Activated CD8-positive, alpha-beta T cell treated with anti-CD3 and anti-CD28 coated beads, Interleukin-2, amount 10 ng/mL, durations not matched to agents 7 days and 5 days (primary cell): ENCODE data around the gene ADO. TPM values are rescaled to one million over a fixed set of nuclear protein-coding genes. Genes with fewer than 3 reads are reported as not detected.

ENCODE experiments used
- ATAC-seq: fragments of 150-1000 bp; cut with Tn5 transposase; one replicate; pipeline ENCODE4 v1.10.0; 2021; ENCODE audit warnings: moderate library complexity
- CTCF ChIA-PET: fragments of 350-600 bp; sonication (Branson Sonifier 250); formaldehyde crosslinking; loops from one replicate; lab custom pipeline; 2021; ENCODE audit warnings: antibody characterized with exemption; lab: Charles Lee
- POLR2A ChIA-PET: fragments of 350-600 bp; sonication (Branson Sonifier 250); formaldehyde crosslinking; loops from one replicate; lab custom pipeline; 2021; ENCODE audit warnings: antibody characterized with exemption; lab: Charles Lee
- DNase-seq: peaks from one replicate; pipeline ENCODE4 v3.0.0-alpha.2; 2020
- H3K27ac Mint-ChIP-seq: one replicate; pipeline ENCODE4 v1.8.0; 2021; ENCODE audit warnings: mild to moderate bottlenecking, mixed read lengths
- H3K27me3 Mint-ChIP-seq: one replicate; pipeline ENCODE4 v1.8.0; 2021; ENCODE audit warnings: low read depth, mixed read lengths
- H3K36me3 Mint-ChIP-seq: one replicate; pipeline ENCODE4 v1.8.0; 2021; ENCODE audit warnings: low read depth, mixed read lengths
- H3K4me1 Mint-ChIP-seq: one replicate; pipeline ENCODE4 v1.8.0; 2021; ENCODE audit warnings: low read depth, mixed read lengths
- H3K4me3 Mint-ChIP-seq: one replicate; pipeline ENCODE4 v1.8.0; 2021; ENCODE audit warnings: mild to moderate bottlenecking, mixed read lengths
- H3K9me3 Mint-ChIP-seq: one replicate; pipeline ENCODE4 v1.8.0; 2022; ENCODE audit warnings: mixed read lengths; ENCODE audit not compliant: insufficient read depth
- total RNA-seq, 2 experiments: library from RNA; stranded (reverse); gene quantifications; one replicate each; pipeline ENCODE4 v1.2.3, GENCODE V29; 2021

ADO gene
- total RNA-seq, 2 experiments from 2014 or later: 22.2 to 22.6 TPM

- Mint-ChIP-seq H3K4me3 (peak overlapping the region; percentile 88), H3K27me3 (peaks cover 52% of the 10 kb centered on the region), H3K36me3 (no peaks in the 10 kb centered on the region), H3K27ac (no peak overlapping the region), H3K9me3 (no peaks in the 10 kb centered on the region), H3K4me1 (peaks cover 42% of the 10 kb centered on the region)
- ChIA-PET POLR2A (interaction anchor here (0.9 to 6.0 kb wide), 5 partner anchors 12 to 314 kb away, joined by 4 to 36 read pairs (median 26); partner anchors contain the start of genes ADO and NRBF2), CTCF (interaction anchor here (0.7 to 5.8 kb wide), 34 partner anchors 11 to 902 kb away, joined by 3 to 98 read pairs (median 6); partner anchors contain the start of gene ADO)
- DNase-seq: peak; percentile 44
- ATAC-seq: no peak
These were observed 14.0 kb downstream of the ADO start for GRCh38 chr10:62818426-62819011.

- H3K27me3 Mint-ChIP-seq: peaks cover 45% of the 10 kb centered on the region
- DNase-seq: no peak
- no peak for ATAC-seq
- H3K4me1 Mint-ChIP-seq: peaks cover 35% of the 10 kb centered on the region
- H3K9me3 Mint-ChIP-seq: no peaks in the 10 kb centered on the region
- H3K36me3 Mint-ChIP-seq: no peaks in the 10 kb centered on the region
- H3K4me3 Mint-ChIP-seq: peak overlapping the region; percentile 28
- ChIA-PET CTCF (interaction anchor here (1.1 to 5.8 kb wide), 18 partner anchors 14 to 898 kb away, joined by 3 to 98 read pairs (median 6); partner anchors contain the start of gene ADO), POLR2A (interaction anchor here (0.6 to 6.0 kb wide), 3 partner anchors 13 to 182 kb away, joined by 3 to 36 read pairs (median 26); partner anchors contain the start of gene ADO)
- no peak overlapping the region for H3K27ac Mint-ChIP-seq
These were observed 14.8 kb downstream of the ADO start for GRCh38 chr10:62819141-62819920.

- no peaks in the 10 kb centered on the region for H3K9me3 Mint-ChIP-seq
- no peaks in the 10 kb centered on the region for H3K36me3 Mint-ChIP-seq
- peaks cover 25% of the 10 kb centered on the region for H3K4me1 Mint-ChIP-seq
- DNase-seq (no peak), ATAC-seq (no peak)
- no peak overlapping the region for H3K27ac Mint-ChIP-seq
- H3K4me3 Mint-ChIP-seq: no peak overlapping the region
- peaks cover 38% of the 10 kb centered on the region for H3K27me3 Mint-ChIP-seq
- POLR2A ChIA-PET: no interaction called here
- CTCF ChIA-PET: interaction anchor here (4.9 kb wide), 1 partner anchor 210 kb away, joined by 98 read pairs; no protein-coding TSS in a partner anchor
These were observed 16.1 kb downstream of the ADO start for GRCh38 chr10:62820586-62820985.

DNA sequence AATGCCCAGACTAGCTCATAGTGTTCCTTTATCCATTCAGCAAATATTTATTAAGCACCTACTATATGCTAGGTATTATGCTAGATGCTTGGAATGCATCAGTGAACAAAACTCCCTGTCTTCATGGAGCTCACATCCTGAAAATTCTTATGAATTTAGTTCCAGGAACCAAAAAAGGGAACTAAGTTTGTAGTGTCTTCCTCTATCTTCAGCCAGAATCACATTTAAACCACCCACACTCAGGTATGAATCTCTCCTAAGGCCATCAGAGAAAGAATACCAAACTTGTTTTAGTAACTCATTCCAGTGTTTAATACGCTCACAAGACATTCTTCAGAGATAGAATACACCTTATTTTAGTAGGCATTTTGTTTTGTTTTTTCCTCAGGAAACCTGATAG, 21.8 kb downstream of the ADO start:
- ChIA-PET CTCF (interaction anchor here (1.3 kb wide), 1 partner anchor 11 kb away, joined by 3 read pairs; no protein-coding TSS in a partner anchor), POLR2A (no interaction called here)
- H3K9me3 Mint-ChIP-seq: no peaks in the 10 kb centered on the region
- no peak overlapping the region for H3K4me3 Mint-ChIP-seq
- H3K27me3 Mint-ChIP-seq: peaks cover 3% of the 10 kb centered on the region
- no peaks in the 10 kb centered on the region for H3K36me3 Mint-ChIP-seq
- ATAC-seq: no peak
- H3K4me1 Mint-ChIP-seq: no peaks in the 10 kb centered on the region
- H3K27ac Mint-ChIP-seq: no peak overlapping the region
- no peak for DNase-seq

- no peak for ATAC-seq
- DNase-seq: no peak
- H3K4me1 Mint-ChIP-seq: no peaks in the 10 kb centered on the region
- no peaks in the 10 kb centered on the region for H3K9me3 Mint-ChIP-seq
- CTCF ChIA-PET: interaction anchor here (1.2 to 2.6 kb wide), 2 partner anchors 12 to 219 kb away, joined by 3 to 9 read pairs; no protein-coding TSS in a partner anchor
- H3K27me3 Mint-ChIP-seq: peaks cover 2% of the 10 kb centered on the region
- no peak overlapping the region for H3K27ac Mint-ChIP-seq
- no peak overlapping the region for H3K4me3 Mint-ChIP-seq
- no peaks in the 10 kb centered on the region for H3K36me3 Mint-ChIP-seq
- POLR2A ChIA-PET: no interaction called here
These were observed 25.1 kb downstream of the ADO start for GRCh38 chr10:62829622-62830021.

DNA sequence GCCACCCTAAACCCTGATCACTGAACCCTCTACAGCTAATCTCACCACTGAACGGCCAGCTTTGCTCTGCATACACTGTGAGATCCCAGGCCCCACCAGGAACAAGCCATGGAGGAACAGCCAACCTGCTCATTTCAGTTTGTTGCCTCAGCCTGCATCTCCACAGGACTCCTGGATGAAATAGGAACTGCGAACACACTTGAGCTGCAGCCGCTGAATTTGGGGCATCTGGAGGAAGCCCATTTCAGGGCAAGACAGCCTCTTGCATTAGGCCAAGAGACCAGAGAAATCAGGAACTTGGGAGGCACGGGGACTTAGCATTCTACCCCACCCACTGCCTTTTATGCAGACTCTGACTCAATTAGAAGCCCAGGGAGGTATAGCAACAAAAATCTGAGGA, 26.2 kb downstream of the ADO start:
- no peak overlapping the region for H3K27ac Mint-ChIP-seq
- no peak for DNase-seq
- no peak overlapping the region for H3K4me3 Mint-ChIP-seq
- no peak for ATAC-seq
- CTCF ChIA-PET: interaction anchor here (1.2 to 1.5 kb wide), 3 partner anchors 9 to 327 kb away, joined by 3 to 5 read pairs (median 4); no protein-coding TSS in a partner anchor
- H3K36me3 Mint-ChIP-seq: no peaks in the 10 kb centered on the region
- no peaks in the 10 kb centered on the region for H3K9me3 Mint-ChIP-seq
- POLR2A ChIA-PET: no interaction called here
- peaks cover 2% of the 10 kb centered on the region for H3K27me3 Mint-ChIP-seq
- H3K4me1 Mint-ChIP-seq: no peaks in the 10 kb centered on the region

DNA sequence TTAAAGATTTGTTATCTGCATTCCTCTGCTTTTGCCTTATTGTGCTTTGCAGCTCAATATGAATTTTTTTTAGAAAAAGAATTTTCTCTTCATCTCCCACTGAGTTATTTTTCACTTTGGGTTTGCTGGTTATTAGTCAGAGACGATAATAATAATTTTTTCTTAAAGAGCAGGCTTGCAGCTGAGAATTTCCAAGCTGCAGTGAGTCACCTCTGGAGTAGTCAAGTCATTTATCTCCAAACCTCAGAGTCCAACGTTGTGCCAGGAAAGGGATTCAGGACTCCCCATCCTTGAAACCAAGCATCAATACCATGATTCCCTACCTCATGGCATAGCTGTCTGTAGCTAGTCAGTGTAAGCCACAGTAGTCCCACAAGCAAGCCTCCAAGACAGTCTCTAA, 26.8 kb downstream of the ADO start:
- ATAC-seq (no peak), DNase-seq (no peak)
- Mint-ChIP-seq H3K9me3 (no peaks in the 10 kb centered on the region), H3K4me3 (no peak overlapping the region), H3K36me3 (no peaks in the 10 kb centered on the region), H3K27ac (no peak overlapping the region), H3K4me1 (no peaks in the 10 kb centered on the region), H3K27me3 (peaks cover 4% of the 10 kb centered on the region)
- CTCF ChIA-PET: interaction anchor here (1.2 to 1.5 kb wide), 4 partner anchors 9 to 327 kb away, joined by 3 to 5 read pairs (median 4); no protein-coding TSS in a partner anchor
- POLR2A ChIA-PET: no interaction called here

- POLR2A ChIA-PET: no interaction called here
- no peak overlapping the region for H3K4me3 Mint-ChIP-seq
- no peaks in the 10 kb centered on the region for H3K36me3 Mint-ChIP-seq
- H3K4me1 Mint-ChIP-seq: peaks cover 2% of the 10 kb centered on the region
- no peaks in the 10 kb centered on the region for H3K9me3 Mint-ChIP-seq
- peaks cover 12% of the 10 kb centered on the region for H3K27me3 Mint-ChIP-seq
- ATAC-seq: no peak
- CTCF ChIA-PET: no interaction called here
- no peak for DNase-seq
- H3K27ac Mint-ChIP-seq: no peak overlapping the region
These were observed 35.1 kb downstream of the ADO start for GRCh38 chr10:62839590-62839989.

GRCh38 chr10:62842983-62843382, 38.5 kb downstream of the ADO start:
- CTCF ChIA-PET: interaction anchor here (1.2 to 1.6 kb wide), 3 partner anchors 12 to 232 kb away, joined by 3 read pairs; no protein-coding TSS in a partner anchor
- Mint-ChIP-seq H3K4me3 (no peak overlapping the region), H3K9me3 (peaks cover 8% of the 10 kb centered on the region), H3K27me3 (peaks cover 7% of the 10 kb centered on the region), H3K4me1 (peaks cover 4% of the 10 kb centered on the region), H3K36me3 (peaks cover 4% of the 10 kb centered on the region), H3K27ac (no peak overlapping the region)
- ATAC-seq (no peak), DNase-seq (no peak)
- POLR2A ChIA-PET: no interaction called here

- Mint-ChIP-seq H3K27me3 (peaks cover 7% of the 10 kb centered on the region), H3K36me3 (peaks cover 6% of the 10 kb centered on the region), H3K4me1 (peaks cover 4% of the 10 kb centered on the region), H3K4me3 (no peak overlapping the region), H3K9me3 (peaks cover 11% of the 10 kb centered on the region), H3K27ac (no peak overlapping the region)
- DNase-seq (no peak), ATAC-seq (no peak)
- ChIA-PET POLR2A (no interaction called here), CTCF (interaction anchor here (1.2 to 1.6 kb wide), 3 partner anchors 13 to 233 kb away, joined by 3 read pairs; no protein-coding TSS in a partner anchor)
These were observed 39.1 kb downstream of the ADO start for GRCh38 chr10:62843600-62843999.

DNA sequence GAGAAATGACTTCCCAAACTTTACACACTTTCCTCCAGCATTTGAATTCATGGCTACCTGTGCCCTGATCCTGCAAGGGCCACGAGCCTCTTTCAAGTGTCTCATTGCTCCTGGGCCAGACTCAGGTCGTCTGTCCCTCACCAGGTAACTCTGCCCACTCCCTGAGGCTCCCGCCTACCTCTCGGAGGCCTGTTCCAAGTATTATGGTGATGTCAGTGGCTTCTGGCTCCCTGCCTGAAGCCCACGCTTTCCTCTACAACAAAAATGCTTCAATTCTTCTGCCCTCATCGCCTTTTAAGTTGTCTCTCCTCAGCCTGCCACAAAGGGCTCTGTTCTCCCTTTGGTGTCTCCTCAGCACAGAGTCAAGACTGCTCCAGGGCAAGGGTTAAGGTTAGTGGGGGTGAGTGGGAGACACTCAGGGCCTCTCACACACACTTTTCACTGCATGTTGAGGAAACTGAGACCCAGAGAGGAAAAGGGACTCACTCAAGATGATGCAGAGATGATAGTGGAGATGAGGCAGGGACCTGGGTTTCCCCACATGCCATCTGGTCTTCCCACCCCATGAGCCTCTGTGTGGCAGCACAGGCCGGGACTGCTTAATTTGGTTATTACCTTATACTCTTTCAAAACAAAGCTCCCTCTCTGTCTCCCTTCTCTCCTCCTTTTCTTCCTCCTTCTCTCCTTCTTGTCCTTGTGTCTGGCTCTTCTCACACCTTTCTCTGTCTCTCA, 39.9 kb downstream of the ADO start:
- peaks cover 4% of the 10 kb centered on the region for H3K4me1 Mint-ChIP-seq
- CTCF ChIA-PET: interaction anchor here (1.0 to 1.3 kb wide), 2 partner anchors 13 to 313 kb away, joined by 3 read pairs; no protein-coding TSS in a partner anchor
- H3K27me3 Mint-ChIP-seq: peaks cover 9% of the 10 kb centered on the region
- DNase-seq: no peak
- no peak for ATAC-seq
- no peak overlapping the region for H3K27ac Mint-ChIP-seq
- H3K4me3 Mint-ChIP-seq: no peak overlapping the region
- peaks cover 6% of the 10 kb centered on the region for H3K36me3 Mint-ChIP-seq
- peaks cover 13% of the 10 kb centered on the region for H3K9me3 Mint-ChIP-seq
- POLR2A ChIA-PET: interaction anchor here (1.0 kb wide), 1 partner anchor 9 kb away, joined by 3 read pairs; no protein-coding TSS in a partner anchor
